HL-60 (cell line): Measurements from ENCODE around the gene AP2A1.

Experiments
- DNase-seq, 2 experiments: peaks; one replicate each; pipeline ENCODE4 v3.0.0-alpha.2; 2010 to 2020; ENCODE audit warnings: low read depth in 1 of 2, low spot score in 1 of 2
- H3K27ac ChIP-seq: fragments of 250-450 bp; sonication (Bioruptor Pico); replicated peaks from 2 replicates; pipeline ENCODE4 v1.5.1; 2020; ENCODE audit warnings: mild to moderate bottlenecking, moderate library complexity
- H3K27me3 ChIP-seq: fragments of 250-450 bp; sonication (Bioruptor Pico); 2 replicates; pipeline ENCODE4 v1.5.1; 2021; ENCODE audit warnings: mild to moderate bottlenecking, moderate library complexity; ENCODE audit not compliant: insufficient read depth, poor library complexity, severe bottlenecking
- H3K4me3 ChIP-seq: replicated peaks from 2 replicates; pipeline ENCODE4 v1.5.1; 2011; ENCODE audit warnings: mild to moderate bottlenecking, control low read depth, low read length; ENCODE audit not compliant: insufficient read depth
- CTCF ChIP-seq: IDR thresholded peaks from one replicate; pipeline ENCODE4 v1.5.1; 2011; ENCODE audit warnings: low read length, control low read depth, inconsistent platforms; ENCODE audit not compliant: insufficient read depth
- GABPA ChIP-seq: IDR thresholded peaks from 2 replicates; pipeline ENCODE4 v1.6.1; 2012; ENCODE audit warnings: low read depth
- POLR2AphosphoS5 ChIP-seq: IDR thresholded peaks from 2 replicates; pipeline ENCODE4 v1.6.1; 2012; ENCODE audit warnings: low read depth
- SPI1 ChIP-seq: IDR thresholded peaks from 2 replicates; pipeline ENCODE4 v1.6.1; 2012; ENCODE audit warnings: low read depth, mild to moderate bottlenecking, borderline replicate concordance
- TF ChIP-seq, protein P1 (sequence below): IDR thresholded peaks from 2 replicates; pipeline ENCODE4 v1.6.1; 2012; ENCODE audit warnings: low read depth; ENCODE audit not compliant: insufficient replicate concordance

AP2A1 gene

DNA sequence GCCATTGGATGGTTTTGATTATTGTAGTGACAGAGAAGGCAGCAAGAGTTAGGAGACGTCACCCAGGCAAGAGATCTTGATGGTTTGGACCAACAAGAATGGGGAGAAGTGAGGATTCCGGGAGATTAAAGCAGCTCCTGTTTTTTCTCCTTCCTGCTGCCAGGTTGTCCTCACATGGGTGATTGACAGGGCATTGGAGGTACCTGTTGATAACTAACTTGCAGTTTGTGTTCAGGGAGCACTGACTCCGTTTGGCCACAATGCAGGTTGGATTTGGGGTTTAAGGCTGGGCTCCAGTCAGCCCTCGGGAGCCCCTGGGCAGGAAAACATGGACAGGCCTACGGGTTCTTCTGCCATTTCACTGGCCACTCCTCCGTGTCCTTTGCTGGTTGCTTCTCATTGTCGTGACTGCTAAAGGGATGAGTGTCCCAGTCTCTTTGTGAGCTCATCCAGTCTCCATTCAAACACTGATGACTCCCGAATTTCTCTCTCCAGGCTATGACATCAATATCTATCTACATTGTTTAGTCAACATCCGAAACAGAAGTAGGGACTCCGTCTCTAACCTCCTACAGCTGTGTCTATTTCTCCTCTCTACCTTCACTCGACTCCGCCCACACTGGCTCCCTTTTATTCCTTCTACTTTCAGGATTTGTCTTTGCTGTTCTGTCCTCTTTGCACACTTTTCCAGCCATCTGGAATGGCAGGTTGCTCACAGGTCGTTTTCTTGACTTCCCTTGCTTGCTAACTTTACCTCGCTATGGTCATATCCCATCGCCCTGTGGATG lies 82.8 kb downstream of the AP2A1 start:
- no peak overlapping the region; the same call in 1 of the 2 replicates for H3K4me3 ChIP-seq
- no peaks in the 10 kb centered on the region for H3K27me3 ChIP-seq
- H3K27ac ChIP-seq, result no peak overlapping the region; the same call in 1 of the 2 replicates
- TF ChIP-seq GABPA (no peak), CTCF (no peak), SPI1 (no peak), POLR2AphosphoS5 (no peak)
- TF ChIP-seq, protein P1, sequence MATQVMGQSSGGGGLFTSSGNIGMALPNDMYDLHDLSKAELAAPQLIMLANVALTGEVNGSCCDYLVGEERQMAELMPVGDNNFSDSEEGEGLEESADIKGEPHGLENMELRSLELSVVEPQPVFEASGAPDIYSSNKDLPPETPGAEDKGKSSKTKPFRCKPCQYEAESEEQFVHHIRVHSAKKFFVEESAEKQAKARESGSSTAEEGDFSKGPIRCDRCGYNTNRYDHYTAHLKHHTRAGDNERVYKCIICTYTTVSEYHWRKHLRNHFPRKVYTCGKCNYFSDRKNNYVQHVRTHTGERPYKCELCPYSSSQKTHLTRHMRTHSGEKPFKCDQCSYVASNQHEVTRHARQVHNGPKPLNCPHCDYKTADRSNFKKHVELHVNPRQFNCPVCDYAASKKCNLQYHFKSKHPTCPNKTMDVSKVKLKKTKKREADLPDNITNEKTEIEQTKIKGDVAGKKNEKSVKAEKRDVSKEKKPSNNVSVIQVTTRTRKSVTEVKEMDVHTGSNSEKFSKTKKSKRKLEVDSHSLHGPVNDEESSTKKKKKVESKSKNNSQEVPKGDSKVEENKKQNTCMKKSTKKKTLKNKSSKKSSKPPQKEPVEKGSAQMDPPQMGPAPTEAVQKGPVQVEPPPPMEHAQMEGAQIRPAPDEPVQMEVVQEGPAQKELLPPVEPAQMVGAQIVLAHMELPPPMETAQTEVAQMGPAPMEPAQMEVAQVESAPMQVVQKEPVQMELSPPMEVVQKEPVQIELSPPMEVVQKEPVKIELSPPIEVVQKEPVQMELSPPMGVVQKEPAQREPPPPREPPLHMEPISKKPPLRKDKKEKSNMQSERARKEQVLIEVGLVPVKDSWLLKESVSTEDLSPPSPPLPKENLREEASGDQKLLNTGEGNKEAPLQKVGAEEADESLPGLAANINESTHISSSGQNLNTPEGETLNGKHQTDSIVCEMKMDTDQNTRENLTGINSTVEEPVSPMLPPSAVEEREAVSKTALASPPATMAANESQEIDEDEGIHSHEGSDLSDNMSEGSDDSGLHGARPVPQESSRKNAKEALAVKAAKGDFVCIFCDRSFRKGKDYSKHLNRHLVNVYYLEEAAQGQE, result no peak
- DNase-seq, result no peak

DNA sequence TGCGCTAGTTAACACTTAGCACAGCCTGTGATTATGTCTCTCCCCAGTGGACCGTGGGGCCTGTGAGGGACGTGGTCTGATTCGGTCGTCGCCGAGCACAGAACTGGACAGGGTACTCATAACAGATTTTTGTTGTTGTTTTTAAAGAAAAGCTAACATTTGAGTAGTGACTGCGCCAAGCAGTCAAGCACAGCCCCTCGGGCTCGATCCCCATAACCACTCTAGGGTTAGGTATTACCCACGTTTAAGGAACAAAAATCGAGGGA lies 83.4 kb downstream of the AP2A1 start:
- TF ChIP-seq GABPA (no peak), POLR2AphosphoS5 (no peak), SPI1 (no peak), CTCF (no peak)
- TF ChIP-seq, protein P1, result no peak
- H3K27ac ChIP-seq, result peak overlapping the region; percentile 97

DNA sequence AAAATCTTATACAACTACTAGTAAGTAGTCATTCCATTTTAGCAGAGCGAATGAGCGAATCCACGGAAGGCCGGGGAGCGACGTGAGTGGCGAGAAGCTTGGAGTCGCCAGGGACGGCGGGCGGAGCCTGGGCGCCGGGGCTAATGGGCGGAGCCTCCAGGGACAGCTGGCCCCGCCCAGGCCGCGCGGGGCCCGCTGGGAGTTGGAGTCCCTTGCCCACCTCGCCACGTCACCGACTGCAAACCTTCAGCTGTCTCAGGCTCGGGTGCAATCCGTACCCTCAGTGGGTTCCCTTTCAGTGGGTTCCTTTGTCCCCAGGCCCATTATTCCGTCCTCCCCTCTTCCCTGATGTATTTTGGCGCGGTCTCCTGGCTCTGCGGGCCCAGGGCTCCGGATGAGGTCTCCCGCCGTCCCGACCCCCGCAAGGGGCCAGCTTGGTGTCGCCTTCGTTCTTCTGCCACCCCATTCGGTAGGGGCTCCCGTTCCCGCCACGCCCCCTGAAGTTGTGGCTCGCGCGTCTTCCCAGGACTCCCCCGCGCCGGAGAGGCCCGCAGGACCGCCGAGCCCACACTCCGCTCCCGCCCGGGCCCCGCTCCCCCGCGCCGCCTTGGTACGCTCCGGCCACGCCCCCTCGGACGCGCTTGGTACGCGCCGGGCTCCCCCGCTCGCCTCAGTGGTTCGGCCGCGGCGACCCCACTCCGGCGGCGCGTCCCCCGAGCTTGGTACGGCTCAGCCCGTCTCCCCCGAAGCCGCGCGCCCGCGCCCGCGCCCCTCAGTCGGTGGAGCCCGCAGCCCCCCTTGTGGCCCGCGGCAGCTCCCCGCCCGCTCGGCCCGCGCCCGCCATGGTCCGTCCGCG lies 83.9 kb downstream of the AP2A1 start, which contains the start of gene PTOV1:
Gene PTOV1, plus strand, starts transcription at position 673 of the 856 bp plus-strand sequence.
- TF ChIP-seq, protein P1, result no peak
- TF ChIP-seq CTCF (no peak), SPI1 (no peak), POLR2AphosphoS5 (peak; percentile 65; the same call in 1 of the 2 replicates), GABPA (peak; percentile 28; the same call in 1 of the 2 replicates)
- H3K27ac ChIP-seq, result peak within 1 kb of the TSS; percentile 97
- peak; percentile 83 to 89 for DNase-seq
- H3K27me3 ChIP-seq, result no peaks in the 10 kb centered on the region
- H3K4me3 ChIP-seq, result peak within 1 kb of the TSS; percentile 74

More for the DNA sequence above, 83.4 kb downstream of the AP2A1 start:
- DNase-seq, result no peak
- Histone ChIP-seq H3K4me3 (peak overlapping the region; percentile 74), H3K27me3 (no peaks in the 10 kb centered on the region)
